Keratinocyte (primary cell): ENCODE results near the gene FOSB. TPM values are rescaled to one million over a fixed set of nuclear protein-coding genes. Genes with fewer than 3 reads are reported as not detected.

ENCODE experiments used
- DNase-seq: peaks from one replicate; pipeline ENCODE4 v3.0.0-alpha.2; 2011; ENCODE audit warnings: low read depth, missing footprints, low spot score
- FAIRE-seq: peaks from 2 replicates; lab custom pipeline; 2011; peaks lifted over from hg19 to GRCh38; lab: Jason Lieb, UNC
- H2AFZ ChIP-seq: 2 replicates; pipeline ENCODE4 v1.6.0; 2012; ENCODE audit warnings: low read length, control low read depth, inconsistent platforms; ENCODE audit not compliant: control insufficient read depth
- H3K27ac ChIP-seq: 2 replicates; pipeline ENCODE4 v1.5.1; 2011; ENCODE audit warnings: low read length; ENCODE audit not compliant: control insufficient read depth, insufficient read depth
- H3K27me3 ChIP-seq: 3 replicates; pipeline ENCODE4 v1.6.0; 2011; ENCODE audit warnings: low read length; ENCODE audit not compliant: control insufficient read depth, insufficient read depth; ENCODE audit errors: extremely low read depth
- H3K36me3 ChIP-seq, 2 experiments: 2 replicates in 1 of 2; 3 replicates in 1 of 2; pipeline ENCODE4 v1.5.1; 2011; ENCODE audit warnings: low read length in 2 of 2, mild to moderate bottlenecking in 1 of 2; ENCODE audit not compliant: control insufficient read depth in 2 of 2, insufficient read depth in 2 of 2; ENCODE audit errors: extremely low read depth in 1 of 2
- H3K4me1 ChIP-seq: 3 replicates; pipeline ENCODE4 v1.5.1; 2011; ENCODE audit warnings: low read length; ENCODE audit not compliant: control insufficient read depth, insufficient read depth; ENCODE audit errors: extremely low read depth
- H3K4me2 ChIP-seq: 3 replicates; pipeline ENCODE4 v1.6.0; 2011; ENCODE audit warnings: low read depth, low read length; ENCODE audit not compliant: control insufficient read depth, insufficient read depth; ENCODE audit errors: extremely low read depth
- H3K4me3 ChIP-seq, 3 experiments: fragments of 200-600 bp in 1 of 3; sonication (generic) in 1 of 3; 2 replicates in 2 of 3; 3 replicates in 1 of 3; pipeline ENCODE4 v1.5.1; 2011 to 2016; ENCODE audit warnings: low read length in 3 of 3, mild to moderate bottlenecking in 3 of 3, control low read depth in 2 of 3, inconsistent platforms in 1 of 3, low read depth in 1 of 3, mixed read lengths in 1 of 3, mixed run types in 1 of 3, moderate library complexity in 1 of 3; ENCODE audit not compliant: control insufficient read depth in 2 of 3, insufficient read depth in 2 of 3; ENCODE audit errors: extremely low read depth in 1 of 3
- H3K79me2 ChIP-seq: 2 replicates; pipeline ENCODE4 v1.6.0; 2012; ENCODE audit warnings: low read length; ENCODE audit not compliant: control insufficient read depth, insufficient read depth
- H3K9ac ChIP-seq: 3 replicates; pipeline ENCODE4 v1.6.0; 2011; ENCODE audit warnings: low read length; ENCODE audit not compliant: control insufficient read depth, insufficient read depth; ENCODE audit errors: extremely low read depth
- H3K9me1 ChIP-seq: 3 replicates; pipeline ENCODE4 v1.6.0; 2011; ENCODE audit warnings: low read length; ENCODE audit not compliant: control insufficient read depth, insufficient read depth; ENCODE audit errors: extremely low read depth
- H3K9me3 ChIP-seq: 2 replicates; pipeline ENCODE4 v1.5.1; 2012; ENCODE audit warnings: low read depth, low read length; ENCODE audit not compliant: control insufficient read depth
- H4K20me1 ChIP-seq: 3 replicates; pipeline ENCODE4 v1.6.0; 2011; ENCODE audit warnings: low read length; ENCODE audit not compliant: control insufficient read depth, insufficient read depth; ENCODE audit errors: extremely low read depth
- EZH2 ChIP-seq: IDR thresholded peaks from one replicate; pipeline ENCODE4 v1.6.1; 2012; ENCODE audit warnings: inconsistent platforms, mild to moderate bottlenecking, low read length, moderate library complexity
- dilution Hi-C: fragments of 300-500 bp; cut with MboI; formaldehyde crosslinking; loops from one replicate; pipeline ENCODE4 v1.7.0; 2020; ENCODE audit warnings: low sequenced_read_pairs; ENCODE audit not compliant: extremely low pct_ligation_motif_present
- polyA plus RNA-seq, 5 experiments: library from polyadenylated mRNA; depleted of rRNA in 3 of 5; stranded (reverse) in 3 of 5; stranded (forward) in 1 of 5; unstranded in 1 of 5; fragments of >200 nt; gene quantifications; 1 replicate in 1 of 5; 2 replicates in 3 of 5; 3 replicates in 1 of 5; pipeline versions ENCODE4 v1.2.1 to v1.2.3, GENCODE V29; 2011 to 2012; ENCODE audit warnings: missing spikeins in 2 of 5, low read depth in 1 of 5, low replicate concordance in 1 of 5
- TF ChIP-seq, protein P1 (sequence below), 3 experiments: IDR thresholded peaks in 1 of 3; conservative IDR thresholded peaks in 1 of 3; optimal IDR thresholded peaks in 1 of 3; 2 replicates in 2 of 3; 3 replicates in 1 of 3; pipeline versions ENCODE3 to v1.5.1; 2011; ENCODE audit warnings: low read length in 3 of 3, mild to moderate bottlenecking in 3 of 3, moderate library complexity in 2 of 3, control low read depth in 1 of 3, inconsistent platforms in 1 of 3; ENCODE audit not compliant: insufficient read depth in 2 of 3; ENCODE audit errors: extremely low read depth in 1 of 3

The FOSB gene
- polyA plus RNA-seq, 1 donor (not counting 4 experiments of a cell fraction or from before 2014, with no cell fraction given) = 4.6 TPM

DNA sequence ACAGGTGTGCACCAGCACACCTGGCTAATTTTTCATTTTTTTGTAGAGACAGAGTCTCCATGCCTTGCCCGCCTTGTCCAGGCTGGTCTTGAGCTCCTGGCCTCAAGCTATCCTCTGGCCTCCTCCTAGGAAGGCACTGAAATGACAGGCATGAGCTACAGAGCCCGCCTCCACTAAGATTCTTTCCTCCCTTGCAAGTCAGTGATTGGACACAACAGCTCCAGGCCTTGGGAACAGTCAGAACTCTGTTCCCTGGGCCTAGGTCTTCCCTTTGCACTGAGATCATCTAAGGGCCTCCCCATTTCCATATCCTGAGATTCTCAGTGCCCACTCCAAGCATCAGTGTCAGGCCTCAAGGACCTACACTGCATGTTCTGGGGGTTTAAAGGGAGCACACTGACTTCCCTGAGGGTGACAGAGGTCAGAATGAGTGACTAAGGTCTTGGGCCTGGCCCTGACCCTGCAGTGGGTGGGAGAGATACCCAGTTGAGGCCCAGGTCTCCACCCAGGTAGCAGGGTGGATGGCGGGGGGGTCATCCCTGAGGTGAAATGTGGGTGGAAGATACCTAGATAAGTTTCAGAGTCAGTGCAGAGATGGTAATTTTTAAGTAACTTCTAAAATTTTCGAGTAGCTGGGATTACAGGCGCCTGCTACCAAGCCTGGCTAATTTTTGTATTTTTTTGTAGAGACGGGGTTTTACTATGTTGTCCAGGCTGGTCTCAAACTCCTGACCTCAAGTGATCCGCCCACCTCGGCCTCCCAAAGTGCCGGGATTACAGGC is 26.7 kb upstream of the FOSB start:
- no peaks in the 10 kb centered on the region for H4K20me1 ChIP-seq
- H3K36me3 ChIP-seq = no peaks in the 10 kb centered on the region
- H3K4me2 ChIP-seq = no peak overlapping the region
- no peak for FAIRE-seq
- no peak overlapping the region for H3K27ac ChIP-seq
- peaks cover 27% of the 10 kb centered on the region for H3K4me1 ChIP-seq
- H3K79me2 ChIP-seq = no peaks in the 10 kb centered on the region
- no peak overlapping the region for H3K9ac ChIP-seq
- H3K27me3 ChIP-seq = no peaks in the 10 kb centered on the region
- TF ChIP-seq, protein P1, sequence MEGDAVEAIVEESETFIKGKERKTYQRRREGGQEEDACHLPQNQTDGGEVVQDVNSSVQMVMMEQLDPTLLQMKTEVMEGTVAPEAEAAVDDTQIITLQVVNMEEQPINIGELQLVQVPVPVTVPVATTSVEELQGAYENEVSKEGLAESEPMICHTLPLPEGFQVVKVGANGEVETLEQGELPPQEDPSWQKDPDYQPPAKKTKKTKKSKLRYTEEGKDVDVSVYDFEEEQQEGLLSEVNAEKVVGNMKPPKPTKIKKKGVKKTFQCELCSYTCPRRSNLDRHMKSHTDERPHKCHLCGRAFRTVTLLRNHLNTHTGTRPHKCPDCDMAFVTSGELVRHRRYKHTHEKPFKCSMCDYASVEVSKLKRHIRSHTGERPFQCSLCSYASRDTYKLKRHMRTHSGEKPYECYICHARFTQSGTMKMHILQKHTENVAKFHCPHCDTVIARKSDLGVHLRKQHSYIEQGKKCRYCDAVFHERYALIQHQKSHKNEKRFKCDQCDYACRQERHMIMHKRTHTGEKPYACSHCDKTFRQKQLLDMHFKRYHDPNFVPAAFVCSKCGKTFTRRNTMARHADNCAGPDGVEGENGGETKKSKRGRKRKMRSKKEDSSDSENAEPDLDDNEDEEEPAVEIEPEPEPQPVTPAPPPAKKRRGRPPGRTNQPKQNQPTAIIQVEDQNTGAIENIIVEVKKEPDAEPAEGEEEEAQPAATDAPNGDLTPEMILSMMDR (optimal IDR thresholded peaks at IDR 0.05 in 1 of 3, IDR thresholded peaks at IDR 0.05 in 1 of 3, conservative IDR thresholded peaks at IDR 0.05 in 1 of 3; ENCODE audit: extremely low read depth in 1 of 3, insufficient read depth in 2 of 3, low read length in 3 of 3) = no peak
- no peak for TF ChIP-seq EZH2
- no peak overlapping the region for H3K4me3 ChIP-seq
- no peak for DNase-seq
- no peaks in the 10 kb centered on the region for H3K9me1 ChIP-seq
- H3K9me3 ChIP-seq = no peaks in the 10 kb centered on the region
- no peak overlapping the region for H2AFZ ChIP-seq
- dilution Hi-C loops = no loop called here

DNA sequence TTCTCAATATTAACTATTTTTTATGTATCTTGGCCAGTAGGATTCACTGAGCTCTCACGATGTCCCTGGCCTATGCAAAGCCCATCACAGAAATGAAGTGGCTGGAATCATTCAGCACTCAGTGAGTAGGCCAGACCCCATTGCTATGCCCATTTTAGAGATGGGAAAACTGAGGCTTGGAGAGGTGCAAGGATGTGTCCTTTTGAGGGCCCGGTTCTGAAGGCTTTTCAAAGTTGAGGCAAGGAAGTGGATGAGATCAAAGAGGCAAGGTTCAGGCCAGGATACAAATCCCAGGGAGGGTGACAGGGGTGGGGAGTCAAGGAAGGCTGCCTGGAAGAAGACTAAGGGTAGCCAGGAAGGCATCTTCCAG is 25.4 kb upstream of the FOSB start:
- Histone ChIP-seq H3K36me3 (no peaks in the 10 kb centered on the region), H3K9ac (no peak overlapping the region), H3K79me2 (no peaks in the 10 kb centered on the region), H3K4me3 (no peak overlapping the region), H2AFZ (no peak overlapping the region), H3K27me3 (no peaks in the 10 kb centered on the region), H4K20me1 (no peaks in the 10 kb centered on the region), H3K9me3 (no peaks in the 10 kb centered on the region), H3K9me1 (no peaks in the 10 kb centered on the region), H3K4me2 (no peak overlapping the region), H3K4me1 (peaks cover 40% of the 10 kb centered on the region), H3K27ac (no peak overlapping the region)
- FAIRE-seq (no peak), DNase-seq (no peak)
- dilution Hi-C loops = no loop called here
- TF ChIP-seq, protein P1 (optimal IDR thresholded peaks at IDR 0.05 in 1 of 3, IDR thresholded peaks at IDR 0.05 in 1 of 3, conservative IDR thresholded peaks at IDR 0.05 in 1 of 3; ENCODE audit: extremely low read depth in 1 of 3, insufficient read depth in 2 of 3, low read length in 3 of 3) = no peak
- no peak for TF ChIP-seq EZH2
